ENCODE measurements around the gene NLRP12.
"Not testable (repeated sequence)": the region's sequence is repeated elsewhere in the genome, so short reads cannot be mapped to it uniquely, and the experiment has no call there.

Gene NLRP12

GRCh38 chr19:53824134-53824611, at the start of gene NLRP12:
Gene NLRP12 (minus strand): TSS chr19:53824314. CDS start chr19:53824174, 140 bp downstream.
- no peak for DNase-seq

DNA sequence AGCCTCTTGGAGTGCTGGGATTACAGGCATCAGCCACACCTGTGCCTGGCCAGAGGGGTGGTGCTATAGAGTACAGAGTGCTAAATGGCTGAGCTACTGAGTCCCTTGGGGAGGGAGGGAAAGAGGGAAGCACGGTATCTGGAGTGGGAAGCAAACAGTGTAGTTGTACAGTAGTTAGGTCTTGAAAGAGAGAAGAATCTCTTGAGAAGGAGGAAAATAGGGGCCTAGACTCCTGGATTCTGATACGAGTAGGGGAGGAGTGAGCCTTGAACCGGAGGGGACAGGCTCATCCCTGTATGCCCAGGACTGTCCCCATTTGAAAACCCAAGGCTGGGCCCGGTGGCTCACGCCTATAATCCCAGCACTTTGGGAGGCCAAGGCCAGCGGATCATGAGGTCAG, 48.6 kb upstream of the NLRP12 start:
- no peak for DNase-seq

GRCh38 chr19:53871454-53871853, 47.3 kb upstream of the NLRP12 start:
- no peak for DNase-seq

- no peak for DNase-seq
Observed at GRCh38 chr19:53870485-53870844, 46.4 kb upstream of the NLRP12 start.

DNA sequence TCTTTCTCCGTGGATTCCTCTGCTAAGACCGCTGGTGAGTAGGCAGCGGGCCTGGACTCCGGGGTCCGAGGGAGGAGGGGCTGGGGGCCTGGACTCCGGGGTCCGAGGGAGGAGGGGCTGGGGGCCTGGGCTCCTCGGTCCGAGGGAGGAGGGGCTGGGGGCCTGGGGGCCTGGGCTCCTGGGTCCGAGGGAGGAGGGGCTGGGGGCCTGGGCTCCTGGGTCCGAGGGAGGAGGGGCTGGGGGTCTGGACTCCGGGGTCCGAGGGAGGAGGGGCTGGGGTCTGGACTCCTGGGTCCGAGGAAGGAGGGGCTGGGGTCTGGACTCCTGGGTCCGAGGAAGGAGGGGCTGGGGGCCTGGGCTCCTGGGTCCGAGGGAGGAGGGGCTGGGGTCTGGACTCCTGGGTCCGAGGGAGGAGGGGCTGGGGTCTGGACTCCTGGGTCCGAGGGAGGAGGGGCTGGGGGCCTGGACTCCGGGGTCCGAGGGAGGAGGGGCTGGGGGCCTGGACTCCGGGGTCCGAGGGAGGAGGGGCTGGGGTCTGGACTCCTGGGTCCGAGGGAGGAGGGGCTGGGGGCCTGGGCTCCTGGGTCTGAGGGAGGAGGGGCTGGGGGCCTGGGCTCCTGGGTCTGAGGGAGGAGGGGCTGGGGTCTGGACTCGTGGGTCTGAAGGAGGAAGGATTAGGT, 45.8 kb upstream of the NLRP12 start:
- DNase-seq, result not testable (repeated sequence)

GRCh38 chr19:53868892-53869804, 45.0 kb upstream of the NLRP12 start:
- DNase-seq, result no peak

GRCh38 chr19:53868091-53868891, 44.2 kb upstream of the NLRP12 start:
- DNase-seq, result no peak

DNA sequence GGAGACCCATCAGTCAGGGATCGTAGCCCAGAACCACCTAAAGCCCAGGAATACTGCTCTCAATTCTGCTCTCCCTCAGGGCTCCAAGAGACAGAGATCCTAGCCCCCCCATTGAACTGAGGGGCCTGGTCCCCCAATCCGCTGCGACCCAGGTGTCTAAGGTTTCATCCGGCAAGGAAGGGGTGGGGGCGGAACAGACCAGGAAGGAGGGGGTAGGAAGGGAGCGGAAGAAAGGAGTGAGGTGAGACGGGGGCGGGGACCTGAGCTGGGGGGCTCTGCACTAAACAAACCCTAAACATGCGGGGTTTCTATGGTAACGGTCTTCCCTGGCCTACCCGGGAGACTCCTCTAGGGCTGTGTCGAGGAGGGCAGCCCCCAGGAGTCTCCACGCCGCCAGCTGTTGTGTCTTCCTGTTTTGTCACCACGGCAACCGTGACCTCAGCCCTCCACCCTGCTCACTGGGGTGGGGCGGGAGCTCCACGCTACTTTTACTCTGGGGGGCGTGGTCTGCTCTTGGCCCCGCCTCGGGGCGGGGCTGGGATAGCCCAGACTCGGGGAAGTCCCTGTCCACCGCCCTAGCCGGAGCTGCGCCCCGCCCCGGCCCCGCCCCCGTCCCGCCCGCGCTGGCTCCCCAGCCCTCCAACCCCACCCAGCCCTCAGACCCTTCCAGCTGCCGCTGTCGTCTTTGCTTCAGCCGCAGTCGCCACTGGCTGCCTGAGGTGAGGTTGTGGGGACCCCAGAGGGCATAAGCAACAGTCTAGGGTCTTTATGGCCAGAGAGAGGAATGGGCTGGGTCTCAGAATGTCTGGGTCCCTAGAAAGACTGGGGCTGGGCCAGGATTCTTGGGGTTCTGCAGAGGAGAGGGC, 43.3 kb upstream of the NLRP12 start, which contains the start of gene MYADM:
TSS of gene MYADM (plus strand) at position 659 of the 866 bp plus-strand sequence. CDS start 5,647 bp downstream, outside the sequence.
- DNase-seq, result peak; percentile 59

- DNase-seq, result no peak
Observed at GRCh38 chr19:53866865-53867224, 42.7 kb upstream of the NLRP12 start.

DNA sequence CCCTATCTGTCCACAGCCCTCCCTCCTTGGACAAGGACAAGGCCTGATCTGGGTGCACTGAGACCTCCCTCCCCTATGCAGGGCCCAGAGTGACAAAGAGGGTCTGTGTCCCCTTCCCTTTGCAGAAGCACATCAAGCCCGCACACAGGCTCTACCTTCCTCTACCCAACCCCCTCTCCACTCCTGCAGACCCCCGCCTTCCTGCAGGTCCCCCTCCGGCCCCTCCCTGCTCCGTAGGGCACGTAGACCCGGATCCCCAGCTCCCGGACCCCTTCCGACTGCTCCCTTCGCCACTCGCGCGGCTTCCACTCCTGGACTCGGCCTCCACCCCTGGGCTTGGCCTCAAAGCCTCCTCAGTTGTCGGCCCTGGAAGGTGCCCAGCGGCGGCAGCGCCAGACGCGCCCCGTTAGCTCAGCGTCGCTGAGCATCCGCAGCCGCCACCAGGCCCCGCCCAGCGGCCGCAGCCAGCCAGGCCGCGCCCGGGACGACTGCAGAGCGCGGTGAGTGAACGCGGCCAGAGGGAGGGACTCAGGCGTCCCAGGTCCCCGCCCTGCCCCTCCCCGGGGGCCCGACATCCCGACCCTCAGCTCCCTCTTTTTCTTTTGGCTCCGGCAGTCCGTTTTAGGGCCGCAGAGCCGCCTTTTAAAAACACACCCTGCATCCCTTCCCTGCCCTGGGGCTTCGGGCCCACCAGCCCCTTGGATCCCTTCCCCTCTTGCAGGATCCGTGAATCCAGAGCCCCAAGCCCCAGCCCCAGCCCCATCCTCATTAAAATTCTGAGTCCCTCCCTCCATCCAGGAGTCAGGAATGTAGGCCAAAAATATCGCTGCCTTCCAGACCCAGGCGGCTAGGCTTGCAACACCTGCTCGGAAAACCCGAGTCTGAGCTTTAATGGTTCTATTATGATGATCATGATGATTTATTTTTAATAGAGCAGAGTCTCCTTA, 42.1 kb upstream of the NLRP12 start:
- no peak for DNase-seq

DNA sequence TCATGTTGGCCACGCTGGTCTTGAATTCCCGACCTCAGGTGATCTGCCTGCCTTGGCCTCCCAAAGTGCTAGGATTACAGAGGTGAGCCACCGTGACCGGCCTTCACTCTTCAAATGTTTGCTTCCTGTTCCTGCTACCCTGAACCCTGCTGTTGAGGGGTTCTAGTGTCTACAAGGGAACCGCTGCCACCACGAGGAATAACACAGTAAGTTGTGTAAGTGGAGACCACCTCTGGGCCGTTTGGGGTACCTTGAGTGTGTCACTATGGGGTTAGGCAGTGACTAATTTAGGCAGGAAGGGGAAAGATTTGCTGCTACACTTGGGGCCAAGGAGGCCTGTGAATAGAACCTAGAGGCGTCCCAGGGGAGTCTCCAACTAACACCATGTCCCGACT, 41.4 kb upstream of the NLRP12 start:
- DNase-seq, result no peak

DNA sequence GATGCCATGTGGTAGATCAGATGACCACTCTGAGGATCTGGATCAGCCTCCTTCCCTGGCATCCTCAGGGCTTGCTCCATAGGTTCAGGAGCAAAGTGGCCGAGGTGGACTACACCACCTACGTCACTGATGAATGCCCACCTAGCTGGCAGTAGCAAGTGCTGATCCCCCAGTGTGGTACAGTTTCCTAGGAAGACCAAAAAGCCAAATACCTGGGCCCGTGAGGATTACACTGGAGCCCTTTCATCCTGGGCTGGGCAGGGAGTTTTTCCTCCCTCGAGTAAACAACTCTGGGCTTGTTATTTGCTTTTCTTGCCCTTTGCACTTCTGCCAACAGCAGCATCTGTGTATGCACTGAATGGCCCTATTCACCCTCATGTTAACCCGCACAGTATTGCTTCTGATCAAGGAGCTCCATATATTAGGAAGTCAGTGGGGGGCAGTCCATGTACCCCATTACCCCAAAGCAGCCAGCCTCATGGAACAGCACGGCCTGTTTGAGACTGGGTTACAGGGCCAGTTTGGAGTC, 40.3 kb upstream of the NLRP12 start:
- DNase-seq, result no peak

DNA sequence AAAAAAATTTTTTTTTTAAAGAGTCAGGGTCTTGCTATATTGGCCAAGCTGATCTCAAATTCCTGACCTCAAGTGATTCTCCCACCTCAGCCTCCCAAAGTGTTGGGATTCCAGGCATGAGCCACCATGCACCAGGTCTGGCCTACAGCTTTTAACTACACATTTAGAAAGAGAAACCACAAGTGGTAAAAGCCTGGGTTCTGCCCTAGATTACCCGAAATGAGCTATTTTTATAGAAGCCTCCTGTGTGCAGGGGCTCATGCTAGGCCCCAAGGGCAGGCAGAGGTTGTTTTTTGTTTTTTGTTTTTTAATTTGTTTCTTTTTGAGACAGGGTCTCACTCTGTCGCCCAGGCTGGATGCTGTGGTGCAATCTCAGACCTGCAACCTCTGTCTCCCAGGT, 29.6 kb upstream of the NLRP12 start:
- no peak for DNase-seq

GRCh38 chr19:53849237-53849676, 25.1 kb upstream of the NLRP12 start:
- no peak for DNase-seq

DNA sequence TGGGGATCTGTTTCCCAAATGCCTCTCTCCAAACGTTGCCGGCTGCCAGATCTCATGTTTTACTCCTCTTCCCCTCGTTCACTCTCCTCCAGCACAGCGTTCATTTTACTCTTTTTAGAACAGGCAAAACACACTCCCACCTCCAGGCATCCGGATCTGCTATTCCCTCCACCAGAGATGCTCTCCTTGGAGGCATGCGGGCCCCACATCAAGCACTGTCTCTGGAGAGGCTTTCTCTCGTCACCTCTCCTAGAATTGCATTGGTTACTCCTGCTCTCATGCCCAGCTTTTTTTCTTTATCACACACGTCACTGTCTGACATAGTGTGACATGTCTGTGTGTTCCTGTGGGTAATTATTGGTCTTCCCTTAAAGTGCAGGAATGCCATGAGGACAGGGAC, 23.4 kb upstream of the NLRP12 start:
- no peak for DNase-seq

DNA sequence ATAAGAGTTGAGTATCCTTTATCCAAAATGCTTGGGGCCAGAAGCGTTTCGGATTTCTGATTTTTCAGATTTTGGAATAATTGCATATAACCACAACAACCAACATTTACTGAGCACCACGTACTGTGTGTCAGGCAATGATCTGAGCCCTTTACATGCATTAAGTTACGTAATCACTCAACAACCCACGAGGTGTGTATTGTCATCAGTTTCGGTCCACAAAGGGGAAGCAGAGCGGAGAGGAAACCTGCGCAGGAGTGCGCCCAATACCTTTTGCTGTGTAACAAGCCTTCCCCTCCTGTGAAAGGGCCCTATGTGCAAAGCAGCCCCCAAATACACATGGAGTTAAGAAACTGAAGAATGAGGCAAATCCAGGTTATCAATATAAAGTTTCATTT, 20.7 kb upstream of the NLRP12 start:
- no peak for DNase-seq

DNA sequence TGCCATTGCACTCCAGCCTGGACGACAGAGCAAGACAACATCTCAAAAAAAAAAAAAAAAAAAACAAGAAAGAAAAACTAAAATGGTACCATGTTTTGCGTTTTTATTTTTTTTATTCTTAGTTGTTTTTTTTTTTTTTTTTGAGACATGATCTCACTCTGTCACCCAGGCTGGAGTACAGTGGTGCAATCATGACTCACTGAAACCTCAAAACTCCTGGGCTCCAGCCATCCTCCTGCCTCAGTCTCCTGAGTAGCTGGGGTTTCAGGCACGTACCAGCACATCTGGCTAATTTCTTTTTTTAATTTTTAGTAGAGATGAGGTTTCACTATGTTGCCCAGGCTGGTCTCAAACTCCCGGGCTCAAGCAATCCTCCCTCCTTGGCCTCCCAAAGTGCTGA, 16.8 kb upstream of the NLRP12 start:
- DNase-seq, result not testable (repeated sequence)

DNA sequence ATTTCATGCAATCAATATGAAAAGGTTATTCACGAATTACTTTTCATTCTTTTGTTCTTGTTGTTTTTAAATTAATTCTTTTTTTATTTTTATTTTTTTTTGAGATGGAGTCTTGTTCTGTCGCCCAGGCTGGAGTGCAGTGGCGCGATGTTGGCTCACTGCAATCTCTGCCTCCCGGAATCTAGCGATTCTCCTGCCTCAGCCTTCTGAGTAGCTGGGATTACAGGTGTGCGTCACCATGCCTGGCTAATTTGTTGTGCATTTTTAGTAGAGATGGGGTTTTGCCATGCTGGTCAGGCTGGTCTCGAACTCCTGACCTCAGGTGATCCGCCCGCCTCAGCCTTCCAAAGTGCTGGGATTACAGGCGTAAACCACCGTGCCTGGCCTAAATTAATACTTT, 16.1 kb upstream of the NLRP12 start:
- DNase-seq, result not testable (repeated sequence)

DNA sequence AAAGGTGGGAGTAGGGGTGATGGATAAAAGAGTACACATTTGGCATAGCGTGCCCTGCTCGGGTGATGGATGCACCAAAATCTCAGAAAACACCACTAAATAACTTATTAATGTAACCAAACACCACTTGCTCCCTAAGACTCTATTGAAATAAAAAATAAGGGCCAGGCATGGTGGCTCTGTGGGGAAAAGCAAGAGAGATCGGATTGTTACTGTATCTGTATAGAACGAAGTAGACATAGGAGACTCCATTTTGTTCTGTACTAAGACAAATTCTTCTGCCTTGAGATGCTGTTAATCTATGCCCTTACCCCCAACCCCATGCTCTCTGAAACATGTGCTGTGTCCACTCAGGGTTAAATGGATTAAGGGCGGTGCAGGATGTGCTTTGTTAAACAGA, 14.3 kb upstream of the NLRP12 start:
- DNase-seq, result not testable (repeated sequence)

DNA sequence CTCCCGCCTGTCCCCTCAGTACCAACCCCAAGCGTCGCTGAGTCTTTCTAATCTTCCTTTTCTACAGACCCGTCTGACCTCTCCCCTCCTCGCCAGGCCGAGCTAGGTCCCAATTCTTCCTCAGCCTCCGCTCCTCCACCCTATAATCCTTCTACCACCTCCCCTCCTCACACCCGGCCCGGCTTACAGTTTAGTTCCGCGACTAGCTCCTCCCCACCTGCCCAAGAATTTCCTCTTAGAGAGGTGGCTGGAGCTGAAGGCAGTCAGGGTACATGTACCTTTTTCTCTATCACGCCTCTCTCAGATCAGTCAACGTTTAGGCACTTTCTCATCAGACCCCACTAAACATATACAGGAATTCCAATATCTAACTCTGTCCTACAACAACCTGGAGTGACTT, 8.7 kb upstream of the NLRP12 start:
- DNase-seq, result not testable (repeated sequence)

GRCh38 chr19:53828531-53828930, 4.4 kb upstream of the NLRP12 start:
- no peak for DNase-seq

All from NCI-H2029 treated with DMSO at 0.1 percent for 48 hours (cell line).